Hepatic stellate cell (primary cell): ENCODE results near the gene LIMK1.
"Not testable (repeated sequence)": the region's sequence is repeated elsewhere in the genome, so short reads cannot be mapped to it uniquely, and the experiment has no call there.

ENCODE experiments used
- DNase-seq: peaks from one replicate; pipeline ENCODE4 v3.0.0; 2011; ENCODE audit warnings: low spot score

Gene LIMK1

GRCh38 chr7:74083117-74083876 lies at the start of gene LIMK1:
Gene LIMK1, plus strand, starts transcription at chr7:74083804. Its CDS starts 187 bp downstream, at chr7:74083991.
- peak; percentile 92 for DNase-seq

DNA sequence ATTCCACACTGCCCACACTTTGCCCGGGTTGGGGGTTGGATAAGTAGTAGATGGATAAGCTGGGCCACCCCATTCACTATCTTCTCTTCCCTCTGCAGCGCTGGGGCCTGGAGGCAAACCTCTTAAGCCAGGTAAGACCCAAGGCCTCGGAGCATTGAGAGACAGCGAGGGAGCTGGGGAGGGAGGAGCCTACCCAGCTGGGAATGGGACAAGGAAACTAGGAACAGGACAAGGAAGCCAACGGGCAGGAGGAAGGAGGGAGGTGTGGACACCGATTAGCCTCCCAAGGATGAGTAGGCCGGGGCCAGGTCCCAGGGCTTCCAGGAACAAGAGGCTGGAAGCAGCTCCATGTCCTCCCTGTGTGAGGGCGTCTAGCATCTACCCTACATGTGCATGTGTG lies 46.0 kb upstream of the LIMK1 start:
- no peak for DNase-seq

- no peak for DNase-seq
These were observed 45.2 kb upstream of the LIMK1 start for GRCh38 chr7:74038194-74038961.

- no peak for DNase-seq
These were observed 44.3 kb upstream of the LIMK1 start for GRCh38 chr7:74039337-74039736.

DNA sequence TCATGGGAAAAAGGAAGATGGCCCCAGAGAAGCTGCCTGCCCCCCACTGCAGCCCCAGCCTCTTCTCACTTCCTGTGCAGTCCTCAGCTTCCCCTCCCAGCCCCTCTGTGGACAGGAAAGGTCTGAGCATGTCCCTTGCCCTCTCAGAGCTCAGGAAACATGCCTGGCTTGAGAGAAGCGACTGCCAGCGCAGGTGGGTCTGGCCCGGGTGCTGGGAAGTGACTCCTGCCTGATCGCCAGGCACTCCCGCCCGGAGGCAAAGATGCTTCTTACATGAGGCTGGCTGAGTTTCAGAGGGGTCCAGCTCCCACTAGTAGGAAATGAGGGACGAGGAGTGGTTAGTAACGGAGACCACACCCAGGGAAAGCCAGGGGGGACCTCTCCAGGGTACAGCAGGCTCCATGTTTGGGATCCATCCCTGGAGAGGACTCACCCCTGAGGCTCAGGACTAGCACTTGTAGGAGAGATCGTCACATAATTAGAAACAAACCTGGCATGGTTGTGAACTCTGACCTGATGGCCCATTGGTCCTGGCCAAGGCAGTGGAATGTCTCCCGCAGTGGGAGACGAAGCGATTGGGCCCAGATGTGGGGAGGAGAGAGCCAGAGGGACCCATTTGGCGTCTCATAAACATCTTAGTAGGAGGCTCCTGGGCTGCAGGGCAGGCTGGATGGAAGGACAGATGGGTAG lies 43.4 kb upstream of the LIMK1 start:
- DNase-seq = no peak

DNA sequence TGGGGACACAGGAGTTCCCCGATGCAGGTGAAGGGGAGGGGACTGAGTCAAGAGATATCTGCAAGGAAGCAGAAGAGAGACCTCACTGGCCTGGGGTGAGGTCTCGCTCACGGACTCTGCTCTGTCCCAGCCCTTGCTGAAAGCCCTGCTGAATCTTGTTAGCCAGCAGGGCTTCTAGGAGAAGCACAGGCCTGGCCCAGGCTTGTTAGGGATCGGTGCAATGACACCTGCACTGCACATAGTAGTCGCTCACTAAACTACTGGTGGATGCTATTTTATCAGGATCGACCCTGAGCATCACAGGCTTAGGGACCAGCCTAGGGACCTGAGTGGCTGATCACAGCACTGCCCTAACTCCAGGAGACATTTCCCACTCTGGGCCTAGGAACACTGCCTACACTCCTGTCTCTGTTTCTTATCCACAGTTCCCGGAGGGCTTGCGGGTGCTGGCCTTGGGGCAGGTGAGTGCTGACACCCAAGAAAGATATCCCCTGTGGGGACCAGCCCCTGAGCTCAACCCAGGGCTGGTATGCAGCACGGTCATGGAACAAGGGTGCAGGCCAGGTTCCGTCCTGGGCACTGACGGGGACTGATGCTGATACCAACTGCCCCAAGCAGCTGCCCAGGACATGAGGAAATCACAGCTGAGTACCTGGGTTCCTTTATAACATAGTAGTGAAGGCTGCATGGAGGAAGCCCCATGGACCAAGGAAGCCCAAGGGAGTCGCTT lies 42.6 kb upstream of the LIMK1 start:
- no peak for DNase-seq

DNA sequence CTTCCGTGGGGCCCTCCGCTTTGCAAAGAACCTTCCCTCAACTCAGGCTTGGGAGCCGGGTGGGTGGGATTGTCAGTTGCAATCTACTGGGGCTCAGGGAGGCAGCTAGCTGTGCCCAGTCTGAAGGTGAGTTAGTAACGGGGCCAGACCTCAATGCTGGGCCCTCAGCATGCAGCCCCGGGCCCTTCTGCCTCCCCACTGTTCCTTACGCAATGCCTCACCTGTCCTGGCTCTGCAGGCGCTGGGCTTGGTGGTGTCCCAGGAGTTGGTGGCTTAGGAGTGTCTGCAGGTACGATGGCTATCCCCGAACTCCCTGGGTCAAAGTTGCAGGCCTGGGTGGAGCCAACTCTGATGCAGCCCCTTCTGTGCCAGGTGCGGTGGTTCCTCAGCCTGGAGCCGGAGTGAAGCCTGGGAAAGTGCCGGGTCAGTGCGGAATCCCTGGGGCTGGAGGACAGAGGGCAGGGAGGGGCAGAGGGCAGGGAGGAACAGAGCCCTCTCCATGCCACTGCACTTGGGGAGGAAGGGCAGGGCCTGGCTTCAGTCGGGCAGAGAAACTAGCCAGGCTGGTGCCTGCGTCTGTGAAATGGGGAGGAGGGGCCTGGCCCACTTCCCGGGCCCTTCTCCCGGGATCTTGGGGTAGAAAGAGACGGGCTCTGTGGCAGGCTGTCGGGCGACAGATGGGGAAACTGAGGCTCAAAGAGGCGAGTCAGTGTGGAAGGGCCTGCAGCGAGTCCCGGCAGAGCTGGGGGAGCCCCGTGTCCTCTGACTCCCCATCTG lies 40.7 kb upstream of the LIMK1 start:
- DNase-seq = no peak

DNA sequence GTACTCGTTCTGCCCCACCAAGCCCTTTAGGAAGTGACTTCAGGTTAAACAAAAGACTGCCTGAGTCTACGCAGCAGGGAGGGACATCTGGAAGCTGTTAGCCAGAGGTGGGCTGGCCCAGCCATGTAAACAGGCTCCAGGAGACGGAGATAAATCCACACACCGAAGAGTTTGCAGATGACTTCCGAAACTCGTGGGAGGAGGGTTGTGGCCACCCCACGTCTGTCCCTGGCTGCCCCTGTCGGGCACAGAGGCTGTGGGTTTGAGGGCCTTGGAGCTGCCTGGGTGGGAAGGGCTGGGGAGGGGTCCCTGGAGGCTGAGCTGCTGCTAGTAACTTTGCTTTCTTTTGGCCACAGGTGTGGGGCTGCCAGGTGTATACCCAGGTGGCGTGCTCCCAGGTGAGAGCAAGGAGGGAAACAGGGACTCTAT lies 40.1 kb upstream of the LIMK1 start:
- DNase-seq = no peak

DNA sequence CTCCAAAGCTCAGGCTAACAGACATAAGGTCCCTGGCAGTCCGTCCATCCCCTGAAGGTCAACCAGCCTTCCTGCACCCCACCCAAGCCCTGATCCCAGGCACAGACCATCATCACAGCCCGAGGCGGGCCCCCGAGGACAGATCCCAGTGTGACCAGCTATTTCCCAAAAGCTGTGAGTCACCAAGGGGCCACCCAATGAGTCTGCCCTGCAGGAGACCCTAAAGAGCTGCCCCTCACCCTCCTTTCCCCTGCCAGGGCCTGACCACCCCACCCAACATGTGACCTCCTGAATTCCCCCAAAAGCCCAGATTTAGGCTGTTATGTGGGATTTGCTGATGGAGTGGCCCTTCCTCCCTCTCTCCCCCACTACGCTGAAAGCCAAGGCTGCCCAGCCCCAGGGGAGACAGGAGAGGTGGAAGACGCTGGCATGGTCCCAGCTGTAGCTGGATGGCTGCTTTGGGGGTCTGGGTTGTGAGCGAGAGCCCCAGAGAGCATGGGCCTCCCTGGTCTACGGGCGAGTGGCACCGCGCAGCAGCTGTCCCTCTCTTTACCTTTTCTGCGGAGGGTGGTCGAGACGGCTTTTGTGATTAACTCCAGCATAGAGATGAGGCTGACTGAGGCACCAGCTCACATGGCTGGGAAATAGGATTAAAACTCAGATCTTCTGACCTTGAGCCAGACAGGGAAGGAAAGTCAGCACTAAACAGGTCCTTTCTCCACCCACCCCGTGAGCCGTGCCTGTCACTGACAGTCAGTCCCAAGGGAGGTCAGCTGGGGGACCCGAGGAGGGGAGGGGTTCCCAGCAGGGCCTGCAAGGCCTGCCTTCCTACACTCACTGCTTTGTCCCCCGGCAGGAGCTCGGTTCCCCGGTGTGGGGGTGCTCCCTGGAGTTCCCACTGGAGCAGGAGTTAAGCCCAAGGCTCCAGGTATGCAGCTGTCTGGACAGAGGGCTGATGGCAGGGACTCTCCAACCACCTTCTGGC lies 38.9 kb upstream of the LIMK1 start:
- DNase-seq = no peak

- not testable (repeated sequence) for DNase-seq
These were observed 37.0 kb upstream of the LIMK1 start for GRCh38 chr7:74046581-74046980.

GRCh38 chr7:74047804-74048380 lies 35.7 kb upstream of the LIMK1 start:
- no peak for DNase-seq

GRCh38 chr7:74048999-74049599 lies 34.5 kb upstream of the LIMK1 start:
- no peak for DNase-seq

GRCh38 chr7:74049997-74050798 lies 33.4 kb upstream of the LIMK1 start:
- DNase-seq = no peak

- DNase-seq = no peak
These were observed 32.4 kb upstream of the LIMK1 start for GRCh38 chr7:74051193-74051592.

DNA sequence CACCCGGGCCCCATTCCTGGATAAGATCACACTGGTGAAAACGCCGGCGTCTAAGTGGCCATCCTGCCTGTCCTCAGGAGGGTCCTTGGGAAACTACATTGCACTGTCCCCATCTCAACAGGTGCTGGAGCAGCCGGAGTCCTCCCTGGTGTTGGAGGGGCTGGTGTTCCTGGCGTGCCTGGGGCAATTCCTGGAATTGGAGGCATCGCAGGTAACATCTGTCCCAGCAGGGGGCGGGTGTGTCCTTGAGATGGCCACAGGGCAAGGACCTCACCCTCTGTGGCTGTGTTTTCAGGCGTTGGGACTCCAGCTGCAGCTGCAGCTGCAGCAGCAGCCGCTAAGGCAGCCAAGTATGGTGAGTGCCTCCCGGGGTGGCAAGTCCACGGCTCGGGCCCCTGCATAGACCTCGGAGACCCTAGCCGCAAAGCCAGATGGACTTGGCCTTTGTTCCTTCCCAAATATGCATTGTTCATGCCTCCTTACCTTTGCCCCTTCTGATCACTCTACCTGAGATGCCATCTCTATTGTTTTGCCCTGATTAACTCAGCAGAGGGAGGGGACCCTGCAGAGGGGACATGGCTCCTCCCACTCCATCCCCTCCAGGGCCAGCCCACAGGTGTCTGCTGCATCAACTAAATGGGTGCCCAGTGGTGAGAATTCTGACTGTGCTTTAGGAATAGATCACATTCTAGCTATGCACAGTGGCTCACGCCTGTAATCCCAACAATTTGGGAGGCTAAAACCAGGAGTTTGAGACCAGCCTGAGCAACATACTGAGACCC lies 31.8 kb upstream of the LIMK1 start:
- no peak for DNase-seq

- DNase-seq = no peak
These were observed 31.0 kb upstream of the LIMK1 start for GRCh38 chr7:74052628-74053027.

DNA sequence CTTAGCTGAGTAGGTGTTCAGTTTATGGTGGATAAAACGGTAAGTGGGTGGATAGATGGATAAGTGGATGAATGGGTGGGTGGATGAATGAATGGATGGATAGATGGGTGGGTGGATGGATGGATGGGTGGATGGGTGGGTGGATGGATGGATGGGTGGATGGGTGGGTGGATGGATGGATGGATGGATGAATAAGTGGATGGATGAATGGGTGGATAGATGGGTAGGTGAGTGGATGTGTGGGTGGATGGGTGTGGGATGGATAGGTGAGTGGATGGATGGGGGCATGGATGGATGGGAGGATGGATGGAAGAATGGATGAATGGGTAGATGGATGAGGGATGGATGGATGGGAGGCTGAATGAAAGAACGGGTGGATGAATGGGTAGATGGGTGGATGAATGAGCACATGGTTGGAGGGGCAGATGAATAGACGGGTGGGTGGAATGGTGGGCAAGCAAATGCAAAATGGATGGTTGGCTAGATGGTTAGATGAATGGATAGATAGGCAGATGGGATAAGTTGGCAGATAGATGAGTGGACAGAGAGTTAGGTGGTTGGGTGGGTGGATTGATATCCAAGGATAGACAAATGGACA lies 29.9 kb upstream of the LIMK1 start:
- no peak for DNase-seq
